GM11168 (cell line): Measurements from ENCODE around the gene DHRS3.
"Not testable (repeated sequence)": the region's sequence is repeated elsewhere in the genome, so short reads cannot be mapped to it uniquely, and the experiment has no call there.

ENCODE experiments used
- in situ Hi-C: fragments of 300-500 bp; cut with MboI; formaldehyde crosslinking; loops from one replicate; pipeline ENCODE4 v1.12.0; 2022; ENCODE audit warnings: low sequenced_read_pairs; ENCODE audit not compliant: unreplicated experiment

The DHRS3 gene

DNA sequence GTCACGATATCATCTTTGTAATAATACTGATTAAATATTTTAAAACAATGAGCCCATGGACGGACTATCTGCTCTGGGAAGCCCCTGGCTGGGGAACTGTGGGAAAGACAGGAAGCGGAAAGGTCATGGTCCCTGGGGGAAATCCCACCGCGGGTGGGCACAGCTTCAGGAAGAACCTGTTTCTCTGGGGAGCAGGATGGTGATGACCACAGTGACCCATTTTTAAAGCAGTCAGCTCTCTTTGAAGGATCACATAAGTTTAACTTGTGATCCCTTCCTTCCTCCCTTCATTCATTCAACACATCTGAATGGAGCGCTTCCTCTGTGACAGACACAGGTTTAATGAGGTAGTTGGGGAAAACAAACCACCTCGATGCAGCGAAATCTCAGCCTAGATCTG, 73.0 kb downstream of the DHRS3 start:
- in situ Hi-C loops = no loop called here

DNA sequence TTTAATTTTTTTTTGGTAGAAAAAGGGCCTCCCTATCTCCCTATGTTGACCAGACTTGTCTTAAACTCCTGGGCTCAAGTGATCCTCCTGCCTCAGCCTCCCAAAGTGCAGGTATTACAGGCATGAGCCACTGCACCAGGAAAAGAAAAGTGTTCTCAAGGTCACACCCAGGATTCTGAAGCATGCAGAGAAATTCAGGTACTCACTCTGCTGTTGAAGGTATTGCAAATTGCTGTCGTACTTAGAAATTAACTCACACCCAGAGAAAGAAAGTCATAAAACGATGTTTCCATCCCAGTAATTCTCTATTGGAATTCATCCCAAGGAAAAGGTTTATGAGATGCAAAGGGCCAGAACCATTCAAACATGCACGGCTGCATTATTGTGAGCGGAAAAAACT, 73.7 kb downstream of the DHRS3 start:
- in situ Hi-C loops = no loop called here

DNA sequence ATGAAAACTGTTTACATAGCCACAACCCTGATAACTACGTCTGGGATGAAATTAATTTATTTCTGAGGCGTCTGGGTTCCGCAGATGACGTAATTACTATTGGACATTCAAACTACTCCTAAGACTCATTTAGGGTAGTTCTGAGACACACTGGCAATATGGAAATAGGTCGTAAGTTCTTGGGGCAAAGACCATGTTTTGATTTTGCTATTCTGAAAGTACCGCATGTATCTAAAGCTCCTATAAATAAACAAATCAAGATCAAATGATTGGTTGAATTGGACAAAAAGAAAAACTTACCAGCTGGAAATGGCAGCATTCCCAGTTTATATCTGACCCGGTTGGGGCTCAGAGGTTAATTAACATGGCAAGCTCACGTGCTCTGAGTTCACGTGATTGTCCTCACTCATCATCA, 74.3 kb downstream of the DHRS3 start:
- in situ Hi-C loops = no loop called here

DNA sequence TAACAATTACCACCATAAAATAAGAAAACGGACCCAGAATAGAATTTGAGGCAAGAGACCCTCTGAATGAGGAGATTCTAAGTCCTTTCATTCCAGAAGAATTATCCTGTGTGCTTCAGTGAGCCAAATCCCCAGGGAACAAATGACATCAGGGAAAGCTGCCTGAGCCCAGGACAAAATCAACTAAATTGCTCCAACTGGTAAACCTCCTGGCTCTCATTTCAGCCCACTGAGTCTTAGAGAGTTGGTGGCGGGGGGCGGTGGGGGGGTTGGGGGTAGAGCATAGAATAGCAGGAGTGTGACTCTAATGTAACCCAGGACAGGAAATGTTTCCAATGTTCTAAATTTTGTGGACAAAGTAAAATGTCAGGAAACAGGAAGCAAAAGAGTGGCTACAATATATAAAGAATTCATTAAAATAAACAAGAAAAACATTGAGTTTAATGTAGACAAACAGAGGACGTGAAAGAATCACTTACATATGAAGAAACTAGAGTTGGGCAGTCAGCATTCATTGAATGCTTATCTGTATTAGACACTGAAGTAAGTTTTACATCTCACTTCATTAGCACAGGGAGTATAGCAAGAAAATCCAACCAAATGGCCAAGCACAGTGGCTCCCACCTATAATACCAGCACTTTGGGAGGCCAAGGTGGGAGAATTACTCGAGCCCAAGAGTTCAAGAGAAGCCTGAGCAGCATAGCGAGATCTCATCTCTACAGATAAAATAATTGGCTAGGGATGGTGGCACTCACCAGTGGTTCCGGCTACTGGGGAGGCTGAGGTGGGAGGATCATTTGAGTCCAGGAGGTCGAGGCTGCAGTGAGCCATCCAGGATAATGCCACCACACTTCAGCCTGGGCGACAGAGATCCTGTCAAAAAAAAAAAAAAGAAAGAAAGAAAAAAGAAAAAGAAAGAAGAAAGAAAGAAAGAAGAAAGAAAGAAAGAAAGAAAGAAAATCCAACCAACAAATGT, 75.1 kb downstream of the DHRS3 start:
- in situ Hi-C loops = no loop called here

DNA sequence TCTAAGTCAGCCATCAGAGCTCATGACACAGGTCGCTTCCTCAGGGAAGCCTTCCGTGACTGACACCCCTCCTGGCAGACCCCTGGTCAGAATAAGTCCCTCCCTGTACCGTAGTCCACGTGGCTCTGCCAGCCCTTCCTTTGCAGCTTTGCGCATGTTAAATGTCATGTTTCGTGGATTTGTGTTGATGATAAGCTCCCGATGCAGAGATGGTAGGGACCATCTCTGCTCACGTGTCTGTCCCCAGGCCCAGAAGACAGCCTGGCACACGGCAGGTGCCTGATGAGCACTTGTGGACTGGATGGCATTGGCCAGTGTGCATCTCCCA, 75.9 kb downstream of the DHRS3 start:
- in situ Hi-C loops = no loop called here

DNA sequence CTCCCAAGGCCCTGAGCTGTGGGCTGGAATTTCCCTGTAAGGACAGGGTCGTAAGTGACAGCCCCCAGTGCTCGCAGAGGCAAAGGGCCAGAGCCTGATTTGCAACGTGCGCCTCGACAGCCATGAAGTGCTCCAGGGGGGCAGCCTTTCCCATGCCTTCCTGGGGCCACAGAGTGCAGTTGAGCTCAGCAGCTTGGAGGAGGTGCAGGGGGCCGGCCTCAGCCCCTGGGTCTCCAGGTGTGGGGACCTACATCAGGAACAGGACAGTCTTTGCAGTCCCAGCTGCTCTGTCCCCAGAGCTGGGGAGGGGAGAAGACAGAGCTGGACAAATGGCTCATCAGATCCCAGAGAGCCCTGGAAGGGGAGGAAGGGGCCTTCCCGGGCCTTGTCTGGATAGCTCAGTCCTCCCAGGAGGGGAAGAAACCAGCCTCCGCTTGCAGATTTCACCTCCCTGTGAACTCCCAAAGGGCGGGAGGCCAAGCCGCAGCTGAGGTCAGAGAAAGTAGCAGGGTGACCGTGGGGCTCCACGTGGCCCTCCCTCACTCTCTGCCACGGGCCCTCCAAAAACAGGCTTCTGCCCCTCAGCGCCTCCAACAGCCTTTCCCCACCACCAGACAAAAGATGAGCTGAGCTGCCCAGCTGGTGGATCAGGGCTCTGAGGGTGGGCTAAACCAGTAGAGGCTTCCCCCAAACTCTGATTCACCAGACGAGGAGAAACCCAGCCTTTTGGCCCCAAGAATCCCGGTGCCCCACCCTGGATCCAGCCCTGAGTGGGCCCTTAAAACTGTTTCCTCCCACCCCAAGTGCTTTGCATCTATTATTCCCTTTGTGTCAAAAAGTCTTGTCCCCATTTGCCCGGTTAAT, 76.5 kb downstream of the DHRS3 start:
- in situ Hi-C loops = no loop called here

DNA sequence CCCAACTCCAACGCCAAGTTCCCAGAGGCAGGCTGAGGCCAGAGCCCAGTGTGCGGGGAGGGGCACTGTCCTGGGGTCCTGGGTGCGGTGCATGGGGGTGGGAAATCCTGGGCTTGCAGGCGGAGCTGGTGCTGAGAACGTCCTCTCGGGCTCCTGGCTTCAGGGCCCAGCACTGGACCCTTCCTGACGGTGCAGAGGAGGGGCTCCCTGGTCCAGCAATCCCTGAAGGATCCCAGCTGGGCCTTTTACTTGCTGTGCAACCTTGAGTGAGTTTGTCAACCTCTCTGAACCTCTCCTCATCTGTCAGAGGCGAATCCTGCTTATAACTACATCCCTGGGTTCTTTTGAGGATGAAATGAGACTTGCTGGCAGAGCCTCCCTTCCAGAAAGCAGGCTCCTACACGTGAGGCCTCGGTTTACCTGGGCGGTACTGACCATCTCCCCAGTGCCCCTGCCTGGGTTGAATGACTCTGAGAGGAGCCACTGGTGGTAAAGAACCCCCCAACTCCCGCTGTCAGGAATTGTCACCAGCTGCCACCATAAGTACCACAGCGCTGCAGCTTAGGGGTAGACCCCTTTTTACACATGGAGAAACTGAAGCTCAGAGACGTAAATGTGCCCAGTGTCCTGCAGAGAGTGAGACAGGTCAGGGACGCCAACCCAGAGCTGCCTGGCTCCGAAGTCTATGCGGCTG, 77.3 kb downstream of the DHRS3 start:
- in situ Hi-C loops = no loop called here

DNA sequence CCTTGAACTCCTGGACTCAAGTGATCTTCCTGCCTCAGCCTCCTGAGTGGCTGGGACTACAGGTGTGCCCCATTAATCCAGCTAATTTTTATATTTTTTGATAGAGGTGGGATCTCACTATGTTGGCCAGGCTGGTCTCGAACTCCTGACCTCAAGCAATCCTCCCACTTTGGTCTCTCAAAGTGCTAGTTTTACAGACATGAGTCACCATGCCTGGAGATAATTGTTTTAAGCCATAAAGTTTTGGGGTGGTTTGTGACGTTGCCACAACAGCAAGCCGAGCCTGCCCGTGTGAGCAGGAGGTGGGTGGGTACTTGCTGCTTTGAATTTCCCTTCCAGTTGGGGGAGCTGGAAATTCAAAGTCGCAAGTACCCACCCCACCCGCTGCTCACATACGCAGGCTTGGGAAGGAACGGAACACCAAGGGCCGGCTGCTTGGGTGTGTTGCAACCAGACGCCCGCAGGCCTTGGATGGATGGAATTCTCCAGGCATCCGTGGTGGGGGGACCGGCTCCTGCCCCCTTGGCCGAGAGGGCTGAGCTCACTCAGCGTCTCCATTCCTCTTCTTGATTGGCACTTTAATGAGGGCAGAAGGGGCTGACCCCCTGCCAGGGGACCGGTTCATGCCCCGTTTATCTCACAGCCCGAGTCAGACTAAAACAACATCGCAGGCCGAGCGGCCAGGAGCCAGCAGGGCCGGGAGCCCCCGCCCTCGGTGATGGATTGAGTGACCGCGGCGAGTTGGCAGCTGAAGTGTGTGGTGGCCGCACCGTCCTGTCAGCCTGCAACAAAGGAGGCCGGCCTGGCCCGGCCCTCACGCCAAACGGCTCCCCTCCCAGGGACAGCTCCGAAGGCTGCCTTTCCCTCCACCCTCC, 78.1 kb downstream of the DHRS3 start:
- in situ Hi-C loops = no loop called here

DNA sequence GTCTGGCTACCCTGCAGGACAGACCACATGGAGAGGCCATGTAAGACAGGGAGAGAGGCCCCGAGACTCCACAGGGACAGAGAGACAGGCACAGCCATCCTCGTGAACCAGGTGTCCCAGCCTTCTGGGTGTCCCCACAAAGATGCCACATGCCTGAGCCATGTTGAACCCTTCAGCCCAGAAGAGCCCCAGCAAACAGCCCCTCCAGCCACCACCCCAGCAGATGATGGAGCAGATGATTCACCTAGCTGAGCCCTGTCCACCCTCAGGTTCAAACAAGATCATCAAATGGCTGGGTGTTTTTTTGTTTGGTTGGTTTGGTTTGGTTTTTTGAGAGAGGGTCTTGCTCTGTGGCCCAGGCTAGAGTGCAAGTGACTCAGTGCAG, 78.7 kb downstream of the DHRS3 start:
- in situ Hi-C loops = no loop called here

DNA sequence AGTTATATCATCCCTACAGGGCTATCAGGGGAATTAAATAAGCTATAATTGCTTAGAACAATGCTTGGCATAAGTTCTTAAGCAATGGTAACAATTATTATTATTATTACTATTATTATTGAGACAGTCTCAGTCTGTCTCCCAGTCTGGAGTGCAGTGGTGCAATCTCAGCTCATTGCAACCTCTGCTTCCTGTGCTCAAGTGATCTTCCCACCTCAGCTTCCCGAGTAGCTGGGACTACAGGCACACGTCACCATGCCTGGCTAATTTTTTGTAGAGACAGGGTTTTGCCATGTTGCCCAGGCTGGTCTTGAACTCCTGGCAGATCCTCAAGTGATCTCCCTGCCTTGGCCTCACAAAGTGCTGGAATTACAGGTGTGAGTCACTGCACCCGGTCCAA, 79.5 kb downstream of the DHRS3 start:
- in situ Hi-C loops = not testable (repeated sequence)

DNA sequence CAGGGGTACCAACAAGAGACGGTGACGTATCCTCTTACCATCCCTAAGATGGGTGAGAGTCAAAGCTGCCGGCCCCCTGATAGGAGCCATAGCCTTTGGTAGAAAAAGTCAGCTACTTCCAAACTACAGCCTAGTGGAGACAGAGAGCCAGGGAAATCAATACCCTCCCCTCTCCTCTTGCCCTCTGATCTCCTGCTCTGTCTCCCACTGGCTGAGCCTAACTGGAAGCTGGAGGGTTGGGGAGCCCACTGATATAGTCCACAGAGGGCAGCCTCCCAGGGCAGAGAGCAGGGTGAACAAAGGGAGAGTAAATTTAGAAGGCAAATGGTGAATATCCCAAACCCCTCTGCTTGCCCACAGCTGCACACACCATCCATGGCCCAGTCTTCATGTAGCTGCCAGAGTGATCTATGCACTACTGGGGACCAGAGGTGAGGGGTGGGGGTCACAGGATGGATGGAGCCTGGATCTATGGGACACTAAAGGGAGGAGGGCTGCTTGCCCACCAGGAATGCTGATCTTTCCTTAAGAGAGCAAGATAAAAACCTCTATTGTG, 80.0 kb downstream of the DHRS3 start:
- in situ Hi-C loops = no loop called here

DNA sequence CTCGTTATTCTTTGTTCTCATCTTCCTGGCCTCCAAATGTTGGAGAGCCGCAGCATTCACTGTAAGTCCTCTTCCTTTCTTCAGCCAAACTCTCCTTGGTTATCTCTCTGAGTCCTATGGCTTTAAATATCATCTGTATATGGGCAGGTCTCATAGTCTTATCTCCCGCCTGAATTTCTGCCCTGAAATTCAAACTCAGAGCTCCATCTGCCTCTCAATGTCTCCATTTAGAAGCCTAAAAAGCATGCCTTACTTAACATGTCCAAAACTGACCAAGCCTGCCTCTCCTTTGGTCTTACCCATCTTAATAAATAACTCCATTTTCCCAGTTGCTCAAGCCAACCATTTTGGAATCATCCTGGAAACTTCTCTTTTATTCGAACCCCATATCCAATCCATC, 80.7 kb downstream of the DHRS3 start:
- in situ Hi-C loops = no loop called here

DNA sequence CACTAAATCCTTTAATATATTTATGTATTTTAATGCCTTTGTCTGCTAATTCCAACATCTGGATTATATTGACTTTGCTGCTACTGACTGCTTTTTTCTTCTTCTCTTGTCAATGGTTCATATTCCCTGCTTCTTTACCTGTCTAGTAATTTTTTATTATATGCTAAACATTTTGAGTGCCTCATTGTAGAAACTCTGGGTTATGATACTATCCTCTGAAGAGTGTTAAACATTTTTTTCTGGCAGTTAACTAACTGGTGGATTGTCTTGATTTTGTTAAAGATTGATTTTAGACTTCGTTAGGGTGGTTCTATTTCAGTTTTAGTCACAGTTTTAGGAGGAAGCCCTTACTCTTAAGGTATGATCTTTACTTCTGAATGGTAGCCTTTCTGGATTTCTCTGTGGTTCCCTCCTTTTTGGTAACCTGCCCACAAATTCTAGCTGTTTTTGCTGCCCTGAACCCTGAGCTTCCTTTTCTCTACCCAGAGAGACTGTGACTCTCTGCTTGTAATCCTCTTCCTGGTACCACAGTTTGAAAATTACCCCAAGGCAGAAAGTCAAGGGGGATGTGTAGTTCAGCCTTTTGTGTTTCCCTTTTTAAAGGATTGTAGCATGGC, 81.9 kb downstream of the DHRS3 start:
- in situ Hi-C loops = no loop called here

DNA sequence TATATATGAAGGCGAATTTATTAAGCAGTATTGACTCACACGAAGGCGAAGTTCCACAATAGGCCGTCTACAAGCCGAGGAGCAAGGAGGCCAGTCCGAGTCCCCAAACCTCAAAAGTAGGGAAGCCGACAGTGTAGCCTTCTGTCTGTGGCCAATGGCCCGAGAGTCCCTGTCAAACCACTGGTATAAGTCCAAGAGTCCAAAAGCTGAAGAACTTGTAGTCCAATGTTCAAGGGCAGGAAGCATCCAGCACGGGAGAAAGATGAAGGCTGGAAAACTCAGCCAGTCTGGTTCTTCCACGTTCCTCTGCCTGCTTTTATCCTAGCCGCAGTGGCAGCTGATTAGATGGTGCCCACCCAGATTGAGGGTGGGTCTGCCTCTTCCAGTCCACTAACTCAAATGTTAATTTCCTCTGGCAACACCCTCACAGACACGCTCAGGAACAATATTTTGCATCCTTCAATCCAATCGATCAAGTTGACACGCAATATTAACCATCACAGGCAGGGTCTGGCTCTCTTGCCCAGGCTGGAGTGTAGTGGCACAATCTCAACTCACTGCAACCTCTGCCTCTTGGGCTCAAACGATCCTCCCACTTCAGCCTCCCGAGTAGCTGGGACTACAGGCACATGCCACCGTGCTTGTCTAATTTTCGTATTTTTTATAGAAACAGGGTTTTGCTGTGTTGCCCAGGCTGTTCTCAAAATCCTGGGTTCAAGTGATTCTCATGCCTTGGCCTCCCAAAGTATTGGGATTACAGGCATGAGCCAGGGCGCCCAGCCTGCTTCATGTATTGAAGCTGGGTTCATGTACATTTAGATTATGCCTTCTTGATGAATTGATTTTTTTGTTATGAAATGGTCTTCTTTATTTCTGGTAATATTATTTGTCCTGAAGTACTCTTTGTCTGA, 85.3 kb downstream of the DHRS3 start:
- in situ Hi-C loops = no loop called here

DNA sequence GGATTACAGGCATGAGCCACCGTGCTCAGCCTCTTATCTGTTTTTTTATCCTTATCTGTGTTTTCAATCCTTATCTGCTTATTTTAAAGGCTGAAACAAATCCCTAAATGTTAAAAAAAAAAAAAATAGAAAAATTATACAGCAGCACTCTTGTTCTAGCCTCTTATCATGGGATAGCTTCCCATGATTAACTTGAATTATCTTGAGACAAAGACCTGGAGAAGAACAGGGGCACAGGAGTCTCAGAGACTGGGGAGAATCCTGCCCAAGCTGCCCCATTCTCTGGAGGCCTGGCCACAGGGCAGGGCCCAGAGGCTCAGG, 86.9 kb downstream of the DHRS3 start:
- in situ Hi-C loops = no loop called here

DNA sequence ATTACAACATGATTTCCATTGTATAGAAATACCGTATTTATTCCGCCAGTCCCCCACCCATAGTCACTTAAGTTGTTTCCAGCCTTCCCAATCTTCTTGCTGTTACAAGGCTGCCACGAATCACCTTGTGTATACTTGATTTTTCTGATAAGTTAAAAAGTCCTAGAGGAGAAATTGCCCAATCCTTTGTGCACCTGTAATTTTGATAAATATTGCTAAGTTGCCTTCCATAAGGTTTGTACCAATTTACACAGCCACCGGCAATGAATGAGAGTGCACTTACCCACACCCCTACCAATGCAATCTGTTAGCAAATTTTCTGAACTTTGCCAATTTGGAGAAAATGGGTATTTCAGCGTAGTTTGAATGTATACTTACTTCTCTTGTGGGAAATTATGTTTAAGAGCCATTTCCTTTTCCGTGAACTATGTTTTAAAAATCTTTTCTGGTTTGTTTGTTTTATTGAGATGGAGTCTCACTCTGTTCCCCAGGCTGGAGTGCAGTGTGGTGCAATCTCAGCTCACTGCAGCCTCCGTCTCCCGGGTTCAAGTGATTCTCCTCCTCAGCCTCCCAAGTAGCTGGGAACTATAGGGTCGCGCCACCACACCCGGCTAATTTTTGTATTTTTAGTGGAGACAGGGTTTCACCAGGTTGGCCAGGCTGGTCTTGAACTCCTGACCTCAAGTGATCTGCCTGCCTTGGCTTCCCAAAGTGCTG, 87.4 kb downstream of the DHRS3 start:
- in situ Hi-C loops = no loop called here

DNA sequence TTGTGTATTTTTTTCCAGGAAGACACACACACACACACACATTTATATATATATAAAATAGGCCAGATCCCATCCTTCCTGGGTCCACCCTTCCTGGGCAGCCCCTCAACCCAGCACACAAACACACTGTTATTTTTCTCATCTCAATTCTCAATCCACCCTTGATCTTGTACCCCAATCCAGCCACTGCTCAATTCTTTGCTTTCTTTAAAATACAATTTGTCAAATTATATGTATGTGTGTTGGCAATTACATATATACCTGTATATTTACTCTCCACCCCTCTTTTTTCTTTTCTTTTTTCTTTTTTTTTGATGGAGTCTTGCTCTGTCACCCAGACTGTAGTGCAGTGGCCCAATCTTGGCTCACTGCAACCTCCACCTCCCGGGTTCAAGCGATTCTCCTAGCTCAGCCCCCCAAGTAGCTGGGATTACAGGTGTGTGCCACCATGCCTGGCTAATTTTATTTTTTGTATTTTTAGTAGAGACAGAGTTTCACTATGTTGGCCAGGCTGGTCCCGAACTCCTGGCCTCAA, 88.3 kb downstream of the DHRS3 start:
- in situ Hi-C loops = no loop called here
